NCI-H526 (cell line): Measurements from ENCODE around the gene TTF2.
A peak's percentile ranks its signal among the peaks of the same experiment; 100 is the strongest.
"Not testable (repeated sequence)": the region's sequence is repeated elsewhere in the genome, so short reads cannot be mapped to it uniquely, and the experiment has no call there.

Source experiments
- DNase-seq, 2 experiments: peaks; one replicate each; lab custom pipeline; 2025; lab: John Stamatoyannopoulos, UW

Gene TTF2

DNA sequence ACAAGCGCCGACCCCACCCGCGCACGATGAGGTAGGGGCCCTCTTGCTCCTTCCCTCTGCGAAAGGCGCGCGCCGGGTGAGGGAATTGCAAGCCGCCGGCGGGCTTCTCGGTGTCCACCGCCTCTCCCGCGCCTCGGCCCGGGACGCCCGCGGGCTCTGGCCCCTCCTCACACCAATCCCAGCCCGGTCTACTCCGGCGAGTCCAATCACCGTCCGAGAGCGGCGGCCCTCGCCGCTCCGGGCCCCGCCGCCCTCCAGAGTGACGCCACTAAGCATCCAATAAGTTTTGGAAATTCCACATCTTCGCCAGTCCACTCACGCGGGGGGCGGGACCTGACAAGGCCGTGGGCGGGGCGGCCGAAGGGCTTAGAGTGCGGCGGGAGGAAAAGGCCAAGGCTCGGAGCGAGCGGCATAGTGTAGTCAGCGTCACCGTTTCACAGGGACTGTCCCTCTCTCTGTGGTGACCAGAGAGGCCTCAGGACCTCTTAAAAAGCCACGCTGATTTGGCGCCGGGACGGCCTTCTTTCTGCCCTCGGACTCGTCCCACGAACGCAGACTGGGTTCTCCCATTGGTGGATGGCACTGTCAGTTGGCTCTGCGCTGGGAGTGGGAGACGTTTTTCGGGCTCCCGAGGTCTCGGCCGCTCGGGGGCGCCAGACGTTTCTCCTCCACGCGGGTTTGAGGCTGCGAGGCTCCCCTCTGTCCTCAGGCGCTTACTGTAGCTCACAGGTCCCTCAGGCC, 61.6 kb downstream of the TTF2 start, which contains the start of gene TRIM45:
TSS of gene TRIM45 (minus strand) at position 161 of the 741 bp plus-strand sequence. CDS start 548 bp downstream, outside the sequence.
- peak; percentile 98 to 99 for DNase-seq

DNA sequence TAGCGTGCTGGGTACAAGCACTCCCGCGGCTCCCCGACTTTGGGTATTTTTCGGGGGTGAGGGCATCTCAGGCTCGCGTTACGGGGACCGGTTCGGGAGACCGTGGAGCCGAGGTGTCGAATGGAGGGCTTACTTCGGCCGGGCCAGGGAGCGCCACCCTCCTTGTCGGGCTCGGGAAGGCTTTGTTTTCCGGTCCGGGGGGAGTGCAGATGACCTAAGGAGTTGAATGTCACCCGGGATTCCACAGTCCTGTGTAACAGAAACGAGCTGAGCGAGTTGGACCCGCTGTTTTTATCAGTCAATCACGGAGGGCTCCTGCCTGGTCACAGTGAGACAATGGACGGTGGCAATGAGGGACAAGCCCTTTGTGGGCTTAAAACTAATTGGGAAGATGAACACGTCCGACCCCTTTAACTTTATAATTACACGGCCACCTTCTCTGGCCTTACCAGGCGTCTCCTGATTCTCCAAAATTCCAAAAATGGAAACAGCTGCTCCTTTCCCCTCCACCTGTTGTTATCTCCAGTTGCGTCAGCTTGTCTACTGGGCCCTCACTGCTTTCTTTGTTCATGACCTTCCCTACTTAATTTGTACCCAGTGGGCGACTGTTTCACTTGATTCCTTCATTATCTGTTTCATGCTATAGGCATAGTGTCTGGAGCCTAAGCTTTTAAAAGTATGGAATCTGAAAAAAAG, 62.4 kb downstream of the TTF2 start:
- DNase-seq: peak; percentile 13 to 51

GRCh38 chr1:117123274-117123673, 63.1 kb downstream of the TTF2 start:
- DNase-seq: no peak

DNA sequence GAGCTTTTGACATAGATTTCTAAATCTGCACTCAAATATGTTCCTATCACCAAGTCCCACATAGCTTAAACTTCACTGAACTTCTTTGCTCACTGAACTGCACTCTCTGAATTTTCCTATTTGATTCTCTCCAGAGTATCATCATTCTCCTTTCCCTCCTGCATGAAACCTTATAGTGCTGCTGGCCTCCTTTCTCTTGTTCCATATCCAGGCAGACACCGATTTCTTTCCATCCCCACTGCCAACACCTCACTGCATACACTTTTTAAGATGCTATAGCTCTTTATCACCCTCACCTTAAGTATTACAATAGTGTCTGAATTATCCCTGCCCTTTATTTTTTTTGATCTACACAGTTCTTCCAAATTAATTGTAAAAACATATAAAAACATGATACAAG, 64.5 kb downstream of the TTF2 start:
- DNase-seq: no peak

DNA sequence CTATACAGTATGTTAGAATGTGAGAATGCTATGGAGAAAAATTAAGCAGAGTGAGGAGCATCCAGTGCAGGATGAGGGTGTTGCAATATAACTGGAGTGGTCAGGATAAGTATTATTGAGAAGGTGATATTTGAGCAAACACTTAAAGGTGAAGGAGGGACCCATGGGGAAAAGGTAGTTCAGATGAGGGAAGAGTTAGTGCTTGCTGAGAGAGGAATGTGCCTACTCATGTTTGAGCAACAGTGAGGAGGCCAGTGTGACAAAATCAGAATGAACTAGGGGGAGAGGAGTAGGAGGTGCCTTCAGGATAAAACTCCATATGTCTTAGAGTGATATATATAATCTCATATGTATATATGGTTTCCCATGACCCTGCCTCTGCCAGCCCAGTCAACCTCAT, 67.7 kb downstream of the TTF2 start:
- no peak for DNase-seq

DNA sequence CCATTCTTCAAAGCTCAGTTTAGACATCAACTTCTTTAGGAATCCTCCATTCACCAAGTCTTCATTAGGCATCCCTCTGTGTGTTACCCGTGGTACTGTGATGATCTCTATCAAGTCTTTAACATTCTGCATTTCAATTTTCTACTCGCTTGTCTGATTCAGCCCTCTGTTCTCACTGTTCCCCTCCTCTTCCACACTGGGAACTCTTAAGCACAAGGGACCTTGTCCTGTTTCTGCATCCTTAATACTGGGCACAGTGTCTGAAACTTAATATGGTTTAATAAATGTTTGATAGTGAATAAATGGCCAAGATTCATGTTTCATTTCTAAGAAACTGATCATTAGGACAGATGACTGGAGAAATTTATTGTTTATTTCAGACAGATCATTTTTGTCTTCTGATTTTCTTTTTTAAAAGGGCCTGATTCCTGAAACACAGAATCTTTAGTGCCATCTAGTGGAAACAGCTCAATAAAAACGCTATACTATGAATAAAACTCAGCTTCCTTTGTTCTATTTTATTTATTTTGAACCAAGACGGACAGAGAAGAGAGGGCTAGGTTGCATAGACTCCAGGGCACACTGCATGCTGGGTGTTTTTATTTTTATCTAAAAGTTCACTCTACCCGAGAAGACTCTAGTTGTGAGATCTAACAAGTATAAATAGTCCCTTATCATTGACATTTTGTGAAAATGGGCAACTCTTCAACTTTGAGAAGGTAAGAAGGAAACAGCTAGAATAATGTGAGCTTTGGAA, 68.4 kb downstream of the TTF2 start:
- DNase-seq: peak; percentile 17 to 65

GRCh38 chr1:117130526-117130925, 70.4 kb downstream of the TTF2 start:
- DNase-seq: no peak

DNA sequence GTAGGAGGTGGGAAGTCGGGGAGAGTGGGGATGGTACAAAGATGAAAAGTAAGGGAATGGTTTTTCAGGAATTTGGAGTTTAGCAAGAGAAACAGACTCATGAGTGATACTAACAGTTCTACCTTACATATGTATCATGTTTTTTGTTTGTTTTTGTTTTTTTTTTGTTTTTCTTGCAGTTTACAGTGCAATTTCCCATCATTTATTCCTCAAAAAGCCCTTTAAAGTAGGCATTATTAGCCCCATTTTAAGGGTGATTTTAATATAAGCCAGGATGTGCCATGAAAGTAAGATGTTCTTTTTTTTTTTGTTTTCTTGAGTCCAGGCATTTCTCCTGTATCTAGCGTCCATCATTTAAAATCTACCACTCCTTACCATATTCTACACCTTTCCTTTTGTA, 75.2 kb downstream of the TTF2 start:
- DNase-seq: no peak

DNA sequence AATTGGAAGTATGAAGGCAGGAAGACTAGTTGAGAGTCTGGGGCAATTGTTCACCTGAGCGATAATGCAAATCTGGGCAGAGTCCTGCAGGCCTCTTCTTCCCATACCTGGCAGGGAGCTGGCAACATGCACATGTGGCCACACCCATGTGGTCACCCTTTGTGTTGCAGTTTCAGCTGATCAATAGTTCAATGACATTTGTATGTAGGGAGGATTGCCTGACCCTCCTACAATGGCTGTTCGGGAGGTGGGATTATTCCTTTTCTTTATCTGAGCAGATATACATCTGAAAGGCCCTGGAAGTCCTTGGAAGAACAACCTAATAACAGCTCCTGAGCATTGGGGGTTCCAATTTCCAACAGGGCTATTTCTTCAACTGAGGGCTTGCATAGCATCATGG, 76.6 kb downstream of the TTF2 start:
- peak in 1 of 2 experiments; percentile 21 for DNase-seq

DNA sequence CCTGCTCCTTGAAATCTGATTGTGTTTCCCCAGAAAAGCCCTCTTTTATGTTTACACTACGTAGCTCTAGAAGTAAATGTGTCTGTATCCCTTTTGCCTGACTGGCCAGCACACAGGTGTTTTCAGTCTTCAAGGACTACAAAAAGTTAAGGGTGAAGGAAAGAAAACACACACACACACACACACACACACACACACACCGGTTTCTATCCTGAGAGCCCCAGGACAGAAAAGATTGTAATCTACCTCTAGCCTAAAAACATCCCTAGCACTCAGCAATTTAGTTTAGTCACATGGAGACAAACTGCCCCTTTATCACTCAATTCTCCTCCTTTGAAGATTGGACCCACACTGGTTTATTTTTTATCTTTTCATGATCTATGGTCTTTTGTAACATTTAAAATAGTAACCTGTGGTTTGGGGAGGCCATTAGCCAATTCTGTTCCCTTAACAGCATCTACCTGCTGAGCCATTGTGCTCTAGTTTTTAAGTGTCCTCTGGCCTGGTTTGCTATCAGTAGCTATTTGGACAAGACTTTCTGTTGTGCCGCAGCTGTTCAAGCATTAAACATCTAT, 77.2 kb downstream of the TTF2 start:
- no peak for DNase-seq

DNA sequence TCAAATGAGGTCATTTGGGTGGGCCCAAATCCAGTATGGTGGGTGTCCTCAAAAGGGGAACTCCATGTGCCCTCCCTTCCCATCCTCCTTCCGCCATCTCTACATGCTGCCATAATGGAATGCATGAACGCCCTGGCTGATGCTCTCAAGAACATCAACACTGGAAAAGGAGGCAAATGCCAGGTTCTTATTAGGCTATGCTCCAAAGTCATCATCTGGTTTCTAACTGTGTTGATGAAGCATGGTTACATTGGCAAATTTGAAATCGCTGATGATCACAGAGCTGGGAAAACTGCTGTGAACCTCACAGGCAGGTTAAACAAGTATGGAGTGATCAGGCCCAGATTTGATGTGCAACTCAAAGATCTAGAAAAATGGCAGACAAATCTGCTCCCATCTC, 78.0 kb downstream of the TTF2 start:
- no peak for DNase-seq

- no peak for DNase-seq
Measured at GRCh38 chr1:117138561-117138960, 78.4 kb downstream of the TTF2 start.

DNA sequence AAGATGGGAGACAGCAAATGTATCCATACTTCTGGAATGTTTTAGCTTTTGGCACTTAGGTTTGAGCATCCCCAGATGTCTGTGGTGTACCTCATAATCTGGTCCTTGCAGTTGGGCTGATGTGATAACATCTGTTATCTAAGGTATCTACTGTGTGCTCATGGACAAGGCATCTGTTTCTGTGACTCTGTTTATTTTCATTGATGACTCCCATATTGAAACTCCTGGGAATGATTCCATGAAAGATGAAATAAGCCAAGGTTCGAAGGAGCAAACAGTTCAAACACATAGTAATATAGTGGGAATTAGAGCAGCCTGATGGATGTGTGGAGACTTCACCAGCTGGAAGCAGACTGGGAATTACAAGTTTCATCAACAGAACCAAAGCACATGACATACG, 82.1 kb downstream of the TTF2 start:
- DNase-seq: no peak

DNA sequence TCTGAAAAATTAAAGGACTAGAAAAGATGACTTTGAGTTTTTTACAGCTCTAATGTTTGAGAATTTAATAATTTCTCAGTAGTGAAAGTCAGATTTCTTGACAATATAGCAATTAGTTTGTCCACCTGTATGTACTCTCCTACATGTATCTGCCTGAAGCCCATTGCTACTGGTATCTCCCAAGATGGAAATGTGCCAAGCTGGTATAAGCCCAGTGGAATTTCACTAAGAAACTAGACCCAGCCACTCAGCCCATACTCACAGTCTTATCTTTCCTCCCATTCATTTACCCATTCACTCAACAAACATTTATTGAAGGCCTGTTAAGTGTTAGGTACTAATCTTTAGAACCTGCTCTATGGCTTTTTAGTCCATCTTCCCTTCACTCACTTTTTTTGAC, 83.0 kb downstream of the TTF2 start:
- DNase-seq: no peak

GRCh38 chr1:117143871-117144270, 83.7 kb downstream of the TTF2 start:
- no peak for DNase-seq

DNA sequence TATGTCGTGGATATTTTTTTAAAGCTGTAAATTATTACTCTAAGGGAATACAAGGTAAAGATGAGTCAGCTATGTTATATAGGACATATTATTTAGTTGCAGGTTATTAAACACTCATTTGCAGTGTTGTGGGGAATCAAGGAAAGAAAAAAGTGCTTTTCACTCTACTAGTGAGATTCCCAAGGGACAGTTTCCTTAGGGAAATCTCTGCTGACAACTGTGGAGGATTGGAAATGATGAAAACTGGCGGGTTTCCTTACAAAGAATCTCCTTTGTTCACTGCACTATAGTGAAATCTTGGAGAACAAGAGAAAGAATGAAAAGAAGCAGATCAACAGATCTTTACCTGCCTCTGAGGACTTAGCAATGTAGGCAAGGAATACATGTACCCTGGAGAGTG, 85.9 kb downstream of the TTF2 start:
- no peak for DNase-seq

DNA sequence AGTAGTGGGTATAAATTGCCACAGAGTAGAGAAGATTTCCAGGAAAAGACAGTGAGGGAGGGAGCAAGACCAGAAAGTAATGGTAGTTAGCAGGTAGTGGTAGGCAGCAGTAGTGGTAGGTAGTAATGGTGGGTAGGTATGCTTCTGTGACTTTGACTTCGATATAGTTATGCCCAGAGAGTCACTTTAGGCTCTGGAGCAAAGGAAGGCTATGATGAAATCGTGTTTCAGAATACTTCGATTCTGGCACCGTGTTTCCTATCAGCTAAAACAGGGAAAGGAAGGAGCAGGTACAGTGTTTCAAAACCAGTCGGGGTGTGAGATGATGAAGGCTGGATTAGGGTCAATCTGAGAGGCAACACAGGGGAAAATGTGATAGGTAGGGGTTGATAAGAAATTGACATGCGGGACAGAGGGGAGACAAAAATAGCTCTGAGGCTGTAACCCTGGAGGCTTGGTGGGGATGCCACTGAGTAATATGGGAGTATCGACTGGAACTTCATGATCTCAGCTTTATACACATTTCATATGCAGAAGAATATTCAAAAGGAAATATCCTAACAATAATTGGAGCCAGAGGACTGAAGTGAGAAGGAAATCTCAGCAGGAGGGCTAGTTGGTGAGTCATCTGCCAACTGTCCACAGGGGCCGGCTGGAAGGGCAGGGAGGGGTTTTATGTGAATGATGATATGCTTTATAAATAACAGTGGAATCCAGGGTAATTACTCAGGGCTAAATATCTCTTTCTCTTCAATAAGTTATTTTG, 86.6 kb downstream of the TTF2 start:
- DNase-seq: no peak

- no peak for DNase-seq
Measured at GRCh38 chr1:117147341-117147831, 87.3 kb downstream of the TTF2 start.

DNA sequence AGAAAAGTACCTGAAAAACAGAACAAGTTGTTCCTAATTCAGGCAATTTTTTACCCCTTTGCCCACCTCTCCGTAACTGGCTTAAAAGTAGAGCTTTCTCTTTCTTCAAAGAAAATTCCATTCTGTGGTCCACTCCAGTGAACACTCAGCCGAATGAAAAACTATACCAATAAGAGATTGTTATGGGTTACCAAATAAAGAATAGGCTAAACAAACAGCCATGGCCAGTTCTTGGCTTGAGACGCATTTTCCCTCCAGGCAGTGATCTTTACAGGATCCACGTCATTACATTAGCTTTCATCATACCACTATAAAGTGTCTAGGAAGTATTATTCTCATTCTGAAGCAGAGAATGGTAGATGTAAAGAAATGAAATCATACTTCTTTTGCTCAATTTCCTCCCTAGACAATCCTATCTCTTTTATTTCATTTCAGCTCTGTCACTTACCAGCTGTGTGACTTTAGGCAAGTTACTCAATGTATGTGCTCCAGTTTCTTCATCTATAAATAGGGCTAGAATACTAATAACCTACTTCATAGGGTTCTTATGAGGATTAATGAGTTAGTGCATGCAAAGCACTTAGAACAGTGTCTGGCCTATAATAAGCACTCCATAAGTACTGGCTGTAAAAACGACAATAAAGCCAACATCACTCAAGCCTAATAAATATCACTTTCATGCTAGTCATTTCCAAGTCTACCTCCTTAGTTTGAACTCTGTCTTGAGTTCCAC, 87.9 kb downstream of the TTF2 start:
- peak; percentile 23 to 24 for DNase-seq

- no peak for DNase-seq
Measured at GRCh38 chr1:117150316-117150715, 90.2 kb downstream of the TTF2 start.

GRCh38 chr1:117151305-117151704, 91.2 kb downstream of the TTF2 start:
- DNase-seq: not testable (repeated sequence)
